ENCODE results near the gene MAD1L1.
"Not testable (repeated sequence)": the region's sequence is repeated elsewhere in the genome, so short reads cannot be mapped to it uniquely, and the experiment has no call there.

Gene MAD1L1

DNA sequence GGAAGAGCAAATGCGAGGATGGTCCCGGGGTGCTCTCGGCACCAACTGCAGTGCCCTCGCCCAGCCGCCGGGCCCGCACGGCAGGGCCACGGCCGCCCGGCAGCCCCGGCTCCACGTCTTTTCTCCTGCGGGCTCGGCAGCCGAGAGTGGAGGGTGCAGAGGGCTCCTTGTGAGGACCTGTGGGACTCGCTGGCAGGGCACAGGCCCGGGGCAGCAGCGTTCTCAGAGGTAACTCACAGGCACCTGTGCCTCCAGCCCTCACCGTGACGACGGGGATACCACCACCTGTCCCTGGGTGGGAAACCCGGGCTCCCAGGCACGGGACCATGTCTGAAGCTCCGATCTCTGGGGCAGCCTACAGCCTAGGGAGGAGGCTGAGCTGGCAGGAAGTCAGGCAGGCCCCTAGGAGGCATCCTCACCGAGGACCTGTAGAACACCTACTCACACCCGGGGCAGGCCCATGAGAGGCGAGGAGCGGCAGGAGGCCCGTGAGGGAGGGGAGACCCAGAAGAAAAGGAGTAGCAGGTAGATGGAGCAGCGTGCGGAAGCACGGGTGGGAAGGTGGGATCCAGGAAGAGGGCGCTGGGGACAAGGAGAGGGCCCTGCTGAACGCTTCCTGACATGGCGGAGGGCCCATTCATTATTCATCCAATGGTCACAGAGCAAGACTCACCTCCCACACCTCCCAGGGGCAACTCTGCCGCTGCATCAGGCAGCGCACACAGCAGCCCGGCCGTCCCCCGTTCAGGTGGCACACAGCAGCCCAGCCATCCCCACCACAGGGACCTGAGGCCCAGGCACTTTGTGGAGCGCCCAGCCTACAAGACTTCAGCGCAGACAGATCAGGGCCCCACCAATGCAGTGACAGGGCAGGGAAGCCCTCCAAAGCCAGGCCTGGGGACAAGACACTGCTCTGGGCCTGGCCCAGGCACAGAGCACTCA is 244.9 kb downstream of the MAD1L1 start:
- DNase-seq (ENCODE audit: low spot score) = no peak

- DNase-seq (ENCODE audit: low spot score) = no peak
These were observed 245.6 kb downstream of the MAD1L1 start for GRCh38 chr7:1987084-1987535.

GRCh38 chr7:1986366-1987083 is 246.2 kb downstream of the MAD1L1 start:
- DNase-seq (ENCODE audit: low spot score) = no peak

GRCh38 chr7:1985936-1986335 is 246.8 kb downstream of the MAD1L1 start:
- no peak for DNase-seq (ENCODE audit: low spot score)

GRCh38 chr7:1985042-1985441 is 247.7 kb downstream of the MAD1L1 start:
- no peak for DNase-seq (ENCODE audit: low spot score)

GRCh38 chr7:1981878-1982230 is 250.9 kb downstream of the MAD1L1 start:
- DNase-seq (ENCODE audit: low spot score) = no peak

DNA sequence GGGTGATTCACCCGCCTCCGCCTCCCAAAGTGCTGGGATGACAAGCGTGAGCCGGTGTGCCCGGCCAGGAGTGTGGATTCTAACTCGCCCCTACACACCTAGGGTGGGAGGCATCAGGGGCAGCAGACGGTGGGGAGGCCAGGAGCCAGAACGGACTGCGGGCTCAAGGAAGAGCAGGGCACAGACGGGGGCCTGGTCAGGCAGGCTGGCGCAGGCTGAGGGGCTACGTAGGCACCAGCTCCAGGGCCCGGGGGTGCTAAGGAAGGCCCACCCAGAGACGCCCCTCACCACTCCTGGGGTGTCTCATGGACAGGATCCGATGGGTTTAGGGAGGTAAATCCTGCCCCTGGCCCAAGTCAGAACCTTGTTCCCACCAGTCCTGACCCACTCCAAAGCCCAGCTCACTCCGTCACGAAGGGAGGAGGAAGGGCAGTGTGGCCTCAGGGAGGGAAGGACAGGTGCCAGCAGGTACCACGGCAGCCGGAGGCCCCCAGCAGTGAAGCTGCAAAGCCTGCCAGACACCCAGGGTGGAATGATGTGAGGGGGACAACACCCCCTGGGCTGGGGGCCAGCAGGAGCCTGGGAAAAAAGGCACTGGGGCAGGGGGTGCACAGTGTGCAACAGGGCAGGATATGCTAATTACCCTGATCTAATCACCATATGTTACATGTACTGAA is 251.4 kb downstream of the MAD1L1 start:
- no peak for DNase-seq (ENCODE audit: low spot score)

DNA sequence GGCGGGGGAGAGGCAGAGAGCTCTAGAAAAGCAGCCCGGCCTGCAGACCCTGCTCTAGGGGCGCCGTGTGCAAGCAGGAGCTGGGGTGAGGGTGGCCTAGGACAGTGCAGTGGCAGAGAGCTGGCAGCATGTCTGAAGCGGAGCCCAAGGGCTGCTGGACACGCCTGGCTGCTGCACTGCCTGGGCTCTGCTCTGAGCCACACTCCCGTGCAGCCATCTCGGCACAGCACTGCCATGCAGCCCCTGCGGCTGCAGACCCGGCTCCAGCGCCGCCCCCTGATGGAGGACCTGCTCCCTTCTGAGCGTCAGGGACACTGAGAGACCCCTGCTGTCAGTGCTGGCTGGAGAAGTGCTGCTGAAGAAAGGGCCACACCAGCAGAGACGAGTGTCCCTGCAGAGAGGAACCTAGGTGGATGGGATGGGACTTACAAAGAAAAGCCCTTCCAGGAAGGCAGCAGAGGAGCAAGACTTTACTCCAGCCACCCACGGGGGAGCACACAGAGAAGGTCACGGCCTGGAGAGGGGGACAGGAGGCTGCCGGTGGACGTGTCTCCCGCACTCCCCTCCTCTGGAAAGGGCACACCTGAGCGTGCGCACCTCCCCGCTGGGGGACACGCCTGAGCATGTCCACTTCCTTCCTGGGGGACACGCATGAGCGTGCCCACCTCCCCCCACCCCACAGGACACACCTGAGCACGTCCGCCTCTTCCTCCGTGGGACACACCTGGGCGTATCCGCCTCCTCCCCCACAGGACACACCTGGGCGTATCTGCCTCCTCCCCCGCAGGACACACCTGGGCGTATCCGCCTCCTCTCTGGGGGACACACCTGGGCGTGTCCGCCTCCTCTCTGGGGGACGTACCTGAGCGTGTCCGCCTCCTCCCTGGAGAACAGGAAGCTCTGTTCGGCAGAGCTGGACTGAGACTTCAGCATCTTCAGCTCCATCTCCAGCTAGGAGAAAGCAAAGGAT is 252.9 kb downstream of the MAD1L1 start:
- DNase-seq (ENCODE audit: low spot score) = no peak

GRCh38 chr7:1978656-1979590 is 253.8 kb downstream of the MAD1L1 start:
- no peak for DNase-seq (ENCODE audit: low spot score)

- DNase-seq (ENCODE audit: low spot score) = no peak
These were observed 254.8 kb downstream of the MAD1L1 start for GRCh38 chr7:1977876-1978441.

DNA sequence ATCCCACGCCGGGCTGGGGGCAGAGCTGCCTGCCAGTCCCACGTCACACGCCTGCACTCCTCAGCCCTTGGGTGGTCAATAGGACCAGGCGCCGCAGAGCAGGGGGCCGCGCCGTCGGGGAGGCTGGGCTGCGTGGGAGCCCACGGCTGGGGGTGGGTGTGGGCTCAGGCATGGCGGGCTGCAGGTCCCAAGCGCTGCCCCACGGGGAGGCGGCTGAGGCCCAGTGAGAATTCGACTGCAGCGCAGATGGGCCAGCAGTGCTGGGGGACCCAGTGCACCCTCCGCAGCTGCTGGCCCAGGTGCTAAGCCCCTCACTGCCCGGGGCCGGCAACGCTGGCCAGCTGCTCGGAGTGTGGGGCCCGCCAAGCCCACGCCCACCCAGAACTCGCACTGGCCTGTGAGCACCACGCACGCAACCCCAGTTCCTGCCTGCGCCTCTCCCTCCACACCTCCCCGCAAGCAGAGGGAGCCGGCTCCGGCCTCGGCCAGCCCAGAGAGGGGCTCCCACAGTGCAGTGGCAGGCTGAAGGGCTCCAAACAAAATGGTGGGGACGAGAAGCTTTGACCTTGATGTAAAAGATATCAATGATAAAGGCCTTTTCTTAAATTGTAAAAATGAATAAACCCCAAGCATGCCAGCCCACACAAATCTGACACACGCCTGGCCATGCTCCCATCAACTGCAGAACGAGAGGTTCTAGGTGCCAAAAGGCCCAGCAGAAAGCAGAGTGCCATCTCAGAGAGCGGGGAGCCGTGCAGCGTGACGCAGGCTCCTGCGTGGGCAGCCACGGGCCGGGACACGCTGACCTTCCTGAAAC is 255.5 kb downstream of the MAD1L1 start:
- DNase-seq (ENCODE audit: low spot score) = no peak

DNA sequence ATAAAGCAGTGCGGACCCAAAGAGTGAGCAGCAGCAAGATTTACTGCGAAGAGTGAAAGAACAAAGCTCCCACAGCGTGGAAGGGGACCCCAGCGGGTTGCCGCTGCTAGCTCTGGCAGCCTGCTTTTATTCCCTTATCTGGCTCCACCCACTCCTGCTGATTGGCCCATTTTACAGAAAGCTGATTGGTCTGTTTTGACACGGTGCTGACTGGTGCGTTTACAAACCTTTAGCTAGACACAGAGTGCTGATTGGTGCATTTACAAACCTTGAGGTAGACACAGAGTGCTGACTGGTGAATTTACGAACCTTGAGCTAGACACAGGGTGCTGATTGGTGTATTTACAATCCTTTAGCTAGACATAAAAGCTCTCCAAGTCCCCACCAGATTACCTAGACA is 256.2 kb downstream of the MAD1L1 start:
- DNase-seq (ENCODE audit: low spot score) = not testable (repeated sequence)

DNA sequence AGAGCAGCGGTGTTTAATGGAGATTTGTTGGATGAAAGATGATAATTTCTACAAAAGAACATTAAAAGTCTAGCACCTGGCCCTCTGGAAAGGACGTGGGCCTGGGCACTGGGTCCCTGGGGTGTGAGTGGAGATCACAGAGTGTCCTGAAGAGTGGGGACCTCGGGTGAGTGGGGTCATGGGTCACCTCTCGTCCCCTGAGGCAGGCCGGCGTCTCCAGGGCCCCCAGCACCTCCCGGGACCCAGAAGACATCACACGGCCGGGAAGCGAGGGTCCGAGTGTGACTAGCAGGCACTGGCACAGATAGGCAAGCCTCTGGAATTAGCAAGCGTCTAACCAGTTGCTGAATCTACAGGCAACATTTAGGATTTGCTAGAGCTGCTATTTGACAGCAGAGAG is 257.2 kb downstream of the MAD1L1 start:
- no peak for DNase-seq (ENCODE audit: low spot score)

DNA sequence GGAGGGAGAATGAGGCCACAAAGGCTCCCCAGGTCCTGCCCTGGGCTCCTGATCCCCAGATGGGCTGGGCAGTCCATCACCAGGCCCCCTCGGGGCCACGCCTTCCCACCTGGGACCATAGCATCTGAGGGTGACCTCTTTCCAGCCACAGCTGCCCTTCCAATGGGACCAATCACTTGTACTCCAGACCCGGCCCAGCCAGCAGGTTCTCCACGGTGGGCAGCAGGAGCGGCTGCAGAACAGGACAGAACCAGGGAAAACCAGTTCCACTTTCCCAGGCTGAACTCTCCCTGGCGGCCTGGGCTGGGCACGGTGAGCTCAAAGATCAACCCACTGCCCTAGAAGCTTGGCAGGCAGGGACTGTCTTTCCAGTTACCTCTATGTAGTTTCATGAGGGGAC is 257.6 kb downstream of the MAD1L1 start:
- no peak for DNase-seq (ENCODE audit: low spot score)

DNA sequence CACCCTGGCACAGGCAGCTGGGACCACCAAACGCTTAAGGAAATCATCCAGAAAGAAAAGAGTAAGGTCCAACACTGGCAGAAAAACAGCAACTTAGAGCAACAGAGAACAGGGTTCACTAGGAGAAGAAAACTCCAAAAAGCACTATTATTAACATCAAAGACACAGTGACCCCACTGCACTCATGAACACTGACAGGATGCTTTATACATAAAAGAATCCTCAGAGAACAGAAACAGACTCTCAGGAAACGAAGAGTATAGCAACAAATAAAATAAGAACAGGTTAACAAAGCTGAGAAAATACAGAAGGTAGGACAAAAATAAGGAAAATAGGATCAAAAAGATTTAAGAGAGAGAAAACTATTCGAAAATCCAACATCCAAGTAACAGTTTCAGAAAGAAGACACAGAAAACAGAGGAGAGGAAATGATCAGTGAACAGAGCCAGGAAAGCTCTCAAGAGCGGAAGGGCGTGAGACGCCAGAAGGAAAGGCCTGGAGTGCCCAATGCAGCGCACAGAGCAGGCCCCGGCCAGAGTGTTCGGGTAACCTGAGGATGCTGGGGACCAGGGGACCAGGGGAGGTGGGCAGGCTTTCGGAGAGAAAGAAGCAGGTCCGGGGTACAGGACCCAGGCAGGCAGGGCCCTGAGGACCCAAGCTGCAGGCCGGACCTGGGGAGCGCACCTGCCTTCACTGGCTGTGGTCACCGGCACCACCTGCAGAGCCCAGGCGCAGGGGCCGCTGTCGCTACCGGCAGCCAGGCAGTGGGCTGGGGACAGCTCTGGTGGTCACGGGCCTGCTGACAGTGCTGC is 258.2 kb downstream of the MAD1L1 start:
- no peak for DNase-seq (ENCODE audit: low spot score)

DNA sequence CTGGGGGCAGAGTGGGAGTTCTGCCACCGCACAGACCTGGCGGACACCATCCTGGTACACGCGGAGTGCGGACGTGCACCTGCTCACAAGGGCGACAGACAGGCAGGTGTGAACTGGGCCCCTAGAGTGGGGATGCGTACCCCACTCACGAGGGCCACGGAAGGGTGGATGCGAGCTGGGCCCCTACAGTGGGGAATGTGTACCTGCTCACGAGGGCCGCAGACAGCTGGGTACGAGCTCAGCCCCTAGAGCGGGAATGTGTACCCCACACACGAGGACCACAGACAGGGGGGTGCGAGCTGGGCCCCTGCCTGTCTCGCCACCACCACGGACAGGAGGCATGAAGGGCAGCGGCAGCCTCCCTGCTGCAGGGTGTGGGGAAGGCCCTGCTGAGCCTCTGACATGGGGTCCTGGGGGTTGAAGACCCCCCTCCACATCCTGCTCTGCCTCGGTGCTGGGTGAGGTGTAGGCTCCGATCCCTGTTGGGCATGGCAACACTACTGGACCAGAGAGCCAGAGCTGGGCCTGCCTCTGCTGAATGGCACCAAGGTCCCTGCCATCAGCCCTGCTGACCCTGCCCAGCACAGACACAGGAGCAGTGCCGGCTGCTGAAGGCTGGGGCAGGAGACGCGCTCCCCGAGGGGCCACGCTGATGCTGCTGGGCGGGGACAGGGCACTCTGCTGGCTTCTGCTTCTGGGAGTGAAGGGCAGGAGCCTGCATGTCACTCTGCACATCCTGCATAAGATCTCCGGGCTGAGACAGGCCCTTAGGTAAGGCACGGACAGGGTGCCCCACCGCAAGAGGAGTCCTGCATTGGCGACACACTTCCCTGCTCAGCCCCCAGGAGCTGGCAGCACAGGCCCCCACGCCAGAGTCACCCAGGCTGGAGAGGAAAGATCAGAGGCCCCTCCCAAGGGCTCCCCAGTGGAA is 259.2 kb downstream of the MAD1L1 start:
- DNase-seq (ENCODE audit: low spot score) = no peak

DNA sequence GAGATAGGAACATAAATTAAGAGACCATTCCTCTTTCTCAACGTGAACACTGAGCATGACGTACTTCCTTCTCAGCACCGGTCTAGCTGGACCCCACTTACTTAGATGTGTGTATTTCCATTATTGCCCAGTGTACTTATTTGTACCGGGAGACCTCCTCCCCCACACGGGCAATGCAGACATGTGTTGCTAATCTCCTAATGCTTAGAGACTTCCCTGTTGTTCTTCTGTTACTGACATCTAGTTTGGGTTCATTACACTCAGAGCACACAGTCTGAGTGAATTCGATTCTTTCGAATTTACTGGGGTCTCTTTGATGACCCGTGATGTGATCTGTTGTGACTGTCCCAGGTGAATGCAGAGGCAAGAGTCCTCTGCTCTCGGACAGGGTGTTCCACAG is 260.0 kb downstream of the MAD1L1 start:
- no peak for DNase-seq (ENCODE audit: low spot score)

Data from hematopoietic multipotent progenitor cell treated with erythropoietin and hydrocortisone succinate and interleukin-3 and kit ligand, for 15 days (in vitro differentiated cells).